Endothelial cell of umbilical vein (primary cell): ENCODE results near the gene ZNF462. TPM values are rescaled to one million over a fixed set of nuclear protein-coding genes. Genes with fewer than 3 reads are reported as not detected.

Source experiments
- BruUV-seq: library from RNA; stranded (reverse); fragments of 400-500 nt; replicated peaks from 2 replicates; lab custom pipeline; 2021; lab: Mats Ljungman, UMichigan
- CTCF ChIA-PET: fragments of 300-600, 350-600 bp; sonication (Branson Sonifier 250); formaldehyde crosslinking; loops from one replicate; lab custom pipeline; 2021; ENCODE audit warnings: antibody characterized with exemption, inconsistent platforms; lab: Charles Lee
- POLR2A ChIA-PET: fragments of 300-600, 350-600 bp; sonication (Branson Sonifier 250); formaldehyde crosslinking; loops from one replicate; lab custom pipeline; 2021; ENCODE audit warnings: antibody characterized with exemption, inconsistent platforms; lab: Charles Lee
- DNase-seq: peaks from one replicate; pipeline ENCODE4 v3.0.0-alpha.2; 2011; ENCODE audit warnings: low read depth, low spot score
- FAIRE-seq: peaks from 2 replicates; lab custom pipeline; 2011; peaks lifted over from hg19 to GRCh38; lab: Jason Lieb, UNC
- H2AFZ ChIP-seq: 2 replicates; pipeline ENCODE4 v1.6.0; 2012; ENCODE audit warnings: low read depth, low read length, control low read depth, inconsistent platforms
- H3K27ac ChIP-seq: 2 replicates; pipeline ENCODE4 v1.5.1; 2011; ENCODE audit warnings: low read depth, mild to moderate bottlenecking, control low read depth, low read length, moderate library complexity; ENCODE audit not compliant: insufficient read depth
- H3K27me3 ChIP-seq, 2 experiments: 2 replicates each; pipeline versions ENCODE4 v1.6.0 to v1.6.1; 2011; ENCODE audit warnings: low read length in 2 of 2, mixed read lengths in 1 of 2; ENCODE audit not compliant: control insufficient read depth in 2 of 2, insufficient read depth in 2 of 2
- H3K36me3 ChIP-seq, 2 experiments: 2 replicates in 1 of 2; 3 replicates in 1 of 2; pipeline ENCODE4 v1.5.1; 2011; ENCODE audit warnings: low read length in 2 of 2, mild to moderate bottlenecking in 1 of 2, moderate library complexity in 1 of 2; ENCODE audit not compliant: control insufficient read depth in 2 of 2, insufficient read depth in 2 of 2; ENCODE audit errors: extremely low read depth in 1 of 2
- H3K4me1 ChIP-seq: 3 replicates; pipeline ENCODE4 v1.5.1; 2011; ENCODE audit warnings: mild to moderate bottlenecking, low read length; ENCODE audit not compliant: control insufficient read depth, insufficient read depth; ENCODE audit errors: extremely low read depth
- H3K4me2 ChIP-seq: 2 replicates; pipeline ENCODE4 v1.6.1; 2011; ENCODE audit warnings: low read length, control low read depth, mixed read lengths; ENCODE audit not compliant: insufficient read depth
- H3K4me3 ChIP-seq, 3 experiments: fragments of 200-600 bp in 1 of 3; sonication (generic), shearing (Covaris generic) in 1 of 3; replicated peaks in 1 of 3; 2 replicates each; pipeline ENCODE4 v1.5.1; 2011 to 2016; ENCODE audit warnings: control low read depth in 3 of 3, low read length in 3 of 3, mild to moderate bottlenecking in 2 of 3, inconsistent platforms in 1 of 3, low read depth in 1 of 3, moderate library complexity in 1 of 3; ENCODE audit not compliant: insufficient read depth in 1 of 3
- H3K79me2 ChIP-seq: 2 replicates; pipeline ENCODE4 v1.6.0; 2012; ENCODE audit warnings: low read length, inconsistent platforms; ENCODE audit not compliant: control insufficient read depth, insufficient read depth
- H3K9ac ChIP-seq: replicated peaks from 2 replicates; pipeline ENCODE3; 2011; ENCODE audit warnings: low read length, control low read depth; ENCODE audit not compliant: insufficient read depth; ENCODE audit errors: extremely low read depth
- H3K9me1 ChIP-seq: replicated peaks from 3 replicates; pipeline ENCODE4 v1.6.0; 2011; ENCODE audit warnings: mild to moderate bottlenecking, low read length; ENCODE audit not compliant: control insufficient read depth, insufficient read depth; ENCODE audit errors: extremely low read depth
- H3K9me3 ChIP-seq: replicated peaks from 2 replicates; pipeline ENCODE4 v1.5.1; 2012; ENCODE audit warnings: low read length, inconsistent platforms; ENCODE audit not compliant: control insufficient read depth, insufficient read depth
- H4K20me1 ChIP-seq: replicated peaks from 2 replicates; pipeline ENCODE3; 2011; ENCODE audit warnings: mild to moderate bottlenecking, low read length; ENCODE audit not compliant: control insufficient read depth, insufficient read depth; ENCODE audit errors: extremely low read depth
- CTCF ChIP-seq, 2 donors: IDR thresholded peaks; 1 replicate in 1 of 2; 2 replicates in 1 of 2; pipeline ENCODE4 v1.5.1; 2011; ENCODE audit warnings: low read length in 2 of 2, mild to moderate bottlenecking in 2 of 2, moderate library complexity in 2 of 2, control low read depth in 1 of 2, inconsistent platforms in 1 of 2, low read depth in 1 of 2; ENCODE audit not compliant: insufficient read depth in 1 of 2; ENCODE audit errors: extremely low read depth in 1 of 2
- EZH2 ChIP-seq: IDR thresholded peaks from 2 replicates; pipeline ENCODE4 v1.6.1; 2012; ENCODE audit warnings: borderline replicate concordance, low read depth, mild to moderate bottlenecking, moderate library complexity, low read length, inconsistent platforms; ENCODE audit not compliant: severe bottlenecking
- FOS ChIP-seq: IDR thresholded peaks from 2 replicates; pipeline ENCODE4 v1.6.1; 2011; ENCODE audit warnings: mild to moderate bottlenecking, low read length, moderate library complexity, borderline replicate concordance; ENCODE audit not compliant: insufficient read depth
- GATA2 ChIP-seq: IDR thresholded peaks from 2 replicates; pipeline ENCODE4 v1.7.0; 2011; ENCODE audit warnings: low read depth, mild to moderate bottlenecking, moderate library complexity, mixed read lengths, low read length; ENCODE audit not compliant: insufficient read length, insufficient read depth
- JUN ChIP-seq: IDR thresholded peaks from 2 replicates; pipeline ENCODE4 v1.6.1; 2011; ENCODE audit warnings: borderline replicate concordance, low read depth; ENCODE audit not compliant: insufficient read length, insufficient read depth
- MAX ChIP-seq: IDR thresholded peaks from 2 replicates; pipeline ENCODE4 v1.6.1; 2011; ENCODE audit not compliant: insufficient read depth, insufficient read length
- MYC ChIP-seq: IDR thresholded peaks from one replicate; pipeline ENCODE4 v1.6.1; 2011; ENCODE audit warnings: mild to moderate bottlenecking, low read depth, low read length
- POLR2A ChIP-seq: IDR thresholded peaks from 2 replicates; pipeline ENCODE4 v1.6.1; 2012; ENCODE audit warnings: low read depth, mild to moderate bottlenecking, control low read depth, low read length
- POLR2AphosphoS5 ChIP-seq: IDR thresholded peaks from 2 replicates; pipeline ENCODE4 v1.6.1; 2012; ENCODE audit warnings: low read depth, mild to moderate bottlenecking, control low read depth, low read length, moderate library complexity; ENCODE audit not compliant: insufficient read depth
- dilution Hi-C: fragments of 300-500 bp; cut with MboI; formaldehyde crosslinking; loops from one replicate; pipeline ENCODE4 v1.15.0; 2019; ENCODE audit warnings: low sequenced_read_pairs; ENCODE audit not compliant: extremely low pct_ligation_motif_present
- intact Hi-C: fragments of 100-400 bp; cut with micrococcal nuclease; formaldehyde crosslinking; loops from one replicate; pipeline ENCODE4 v1.10.0; 2022
- polyA plus RNA-seq, 4 experiments: library from polyadenylated mRNA; depleted of rRNA in 3 of 4; stranded (reverse) in 3 of 4; unstranded in 1 of 4; fragments of >200 nt; gene quantifications; 2 replicates each; pipeline versions ENCODE4 v1.2.1 to v1.2.3, GENCODE V29; 2011 to 2012; ENCODE audit warnings: missing spikeins in 1 of 4
- total RNA-seq: library from RNA; stranded (reverse); gene quantifications from 2 replicates; pipeline ENCODE4 v1.2.3, GENCODE V29; 2021

Gene ZNF462
- total and polyA plus RNA-seq, 2 donors (not counting 3 experiments of a cell fraction or from before 2014, with no cell fraction given): 6.2 to 24.7 TPM

DNA sequence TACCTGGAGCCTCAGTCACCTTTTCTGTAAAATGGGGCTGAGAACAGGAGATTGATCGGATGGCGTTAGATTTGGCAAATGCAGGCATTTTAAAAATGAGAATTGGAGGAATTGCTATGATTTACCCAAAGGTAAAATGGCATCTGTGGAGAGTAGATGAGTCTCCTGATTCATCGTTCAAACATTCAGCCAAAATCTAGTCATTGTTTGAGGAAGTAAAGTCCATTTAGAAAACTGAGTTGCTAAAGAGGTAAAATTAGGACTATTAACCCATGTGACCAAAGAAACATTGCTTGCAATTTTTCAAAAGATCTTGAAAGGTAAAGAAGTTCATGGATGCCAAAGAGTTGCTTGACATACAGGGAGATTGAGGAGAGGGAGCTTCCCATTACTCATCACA is 69.7 kb downstream of the ZNF462 start:
- Histone ChIP-seq H3K9me3 (no peaks in the 10 kb centered on the region), H3K9ac (no peak overlapping the region), H3K9me1 (no peaks in the 10 kb centered on the region), H3K79me2 (no peaks in the 10 kb centered on the region), H4K20me1 (no peaks in the 10 kb centered on the region), H3K36me3 (peaks cover 6 to 14% of the 10 kb centered on the region in 2 experiments), H3K27me3 (no peaks in the 10 kb centered on the region), H3K4me1 (no peaks in the 10 kb centered on the region), H3K4me2 (no peak overlapping the region), H3K27ac (no peak overlapping the region), H2AFZ (no peak overlapping the region), H3K4me3 (no peak overlapping the region)
- dilution Hi-C loops: no loop called here
- no TSS peak for BruUV-seq
- TF ChIP-seq MAX (no peak), EZH2 (no peak), JUN (no peak), POLR2A (no peak), POLR2AphosphoS5 (no peak), CTCF (IDR thresholded peaks at IDR 0.05; ENCODE audit: extremely low read depth in 1 of 2, insufficient read depth in 1 of 2, low read depth in 1 of 2, low read length in 2 of 2) (no peak), GATA2 (no peak), MYC (no peak), FOS (no peak)
- intact Hi-C loops: no loop called here
- DNase-seq (no peak), FAIRE-seq (no peak)
- CTCF ChIA-PET: no interaction called here
- POLR2A ChIA-PET: interaction anchor here (0.6 kb wide), 1 partner anchor 34 kb away, joined by 4 read pairs; no protein-coding TSS in a partner anchor
